HG03039 (cell line): ENCODE results near the gene CTSH.
"Not testable (repeated sequence)": the region's sequence is repeated elsewhere in the genome, so short reads cannot be mapped to it uniquely, and the experiment has no call there.

ENCODE experiments used
- ATAC-seq: cut with Tn5 transposase; IDR thresholded peaks from one replicate; pipeline ENCODE4 v1.9.1; 2021; ENCODE audit warnings: mild to moderate bottlenecking, moderate library complexity; ENCODE audit not compliant: unreplicated experiment

Gene CTSH

DNA sequence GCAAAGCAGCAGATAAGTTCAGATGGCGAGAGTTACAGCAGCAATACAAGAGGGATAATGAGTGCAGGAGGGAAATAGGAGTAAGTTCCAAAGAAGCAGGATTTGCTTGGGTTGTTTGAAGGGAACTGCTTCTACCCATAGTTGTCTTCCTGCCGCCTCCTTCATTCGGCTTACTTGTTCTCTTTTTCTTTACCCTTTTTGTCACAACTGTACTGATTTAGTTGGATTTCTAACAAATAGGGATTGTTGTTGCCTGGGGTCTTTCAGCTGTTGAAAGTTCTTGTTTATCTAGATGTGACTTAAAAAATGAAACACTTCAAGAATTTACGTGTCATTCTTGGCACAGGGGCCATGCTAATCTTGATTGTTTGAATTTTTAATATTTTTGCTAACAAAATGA, 46.3 kb downstream of the CTSH start:
- no peak for ATAC-seq

GRCh38 chr15:78895471-78895870, 49.4 kb downstream of the CTSH start:
- ATAC-seq, result no peak

DNA sequence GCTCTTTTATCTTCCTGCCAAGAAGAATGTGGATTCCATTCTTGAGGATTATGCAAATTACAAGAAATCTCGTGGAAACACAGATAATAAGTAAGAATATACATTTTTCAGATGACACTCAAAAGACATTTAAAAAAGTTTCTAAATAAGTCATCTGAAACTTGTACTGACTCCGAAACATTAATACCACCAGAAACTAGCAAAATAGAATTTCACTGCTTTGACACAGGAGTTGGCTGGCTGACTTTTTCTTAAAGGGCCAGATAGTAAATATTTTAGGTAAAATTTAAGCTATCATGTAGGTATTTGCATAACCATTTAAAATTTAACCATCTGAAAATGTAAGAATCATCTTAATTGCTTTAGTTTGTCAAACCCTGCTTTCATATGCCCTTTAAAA, 51.3 kb downstream of the CTSH start:
- no peak for ATAC-seq

DNA sequence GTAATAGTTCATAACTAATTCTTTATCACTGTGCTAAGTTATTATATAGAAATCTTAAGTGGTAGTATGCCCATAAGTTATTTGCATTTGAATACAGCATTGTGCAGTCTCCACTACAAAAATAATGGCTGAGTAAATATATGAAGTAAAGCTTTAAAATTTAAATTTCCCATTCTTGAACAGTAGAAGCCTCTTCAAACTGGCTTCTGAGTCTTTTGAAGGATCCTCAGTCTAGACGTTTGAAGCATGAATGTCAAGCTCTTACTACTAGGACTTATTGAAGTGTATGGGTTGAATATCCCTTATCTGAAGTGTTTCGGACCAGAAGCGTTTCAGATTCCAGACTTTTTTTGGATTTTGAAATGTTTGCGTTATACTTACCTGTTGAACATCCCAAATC, 55.8 kb downstream of the CTSH start:
- ATAC-seq, result no peak

DNA sequence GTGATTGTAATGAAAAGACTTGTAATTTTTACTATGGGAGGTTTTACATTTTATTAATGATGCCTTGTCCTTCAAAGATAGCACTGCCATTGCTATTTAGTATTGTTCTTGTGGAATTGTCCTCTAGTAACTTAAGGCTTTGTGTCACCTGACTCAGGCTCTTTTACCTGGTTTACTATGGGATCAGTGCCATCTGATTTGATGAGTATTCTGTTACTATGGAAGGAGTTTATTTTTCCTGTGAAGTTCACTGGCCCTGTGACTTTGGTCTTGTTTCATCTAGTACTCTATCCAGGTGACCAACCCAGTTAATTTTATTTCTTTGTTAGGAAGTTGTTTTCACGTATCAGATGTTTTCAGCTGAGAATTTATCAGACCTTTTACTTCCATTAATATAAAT, 63.2 kb downstream of the CTSH start:
- no peak for ATAC-seq

- no peak for ATAC-seq
Measured at GRCh38 chr15:78880813-78881212, 64.0 kb downstream of the CTSH start.

DNA sequence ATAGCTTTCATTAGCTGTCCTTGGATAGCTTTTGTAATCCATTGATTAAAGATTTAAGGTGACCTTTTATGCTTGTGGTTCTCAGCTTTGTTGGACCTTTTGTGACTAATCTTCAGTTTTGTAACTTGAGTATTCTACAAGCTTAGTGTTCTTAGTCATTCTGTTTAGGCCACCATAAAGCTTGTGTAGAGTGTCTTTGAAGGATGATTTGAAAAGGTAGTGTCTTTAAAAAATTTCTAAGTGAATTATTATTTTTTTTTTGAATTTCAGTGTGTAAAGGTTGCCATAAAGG, 64.7 kb downstream of the CTSH start:
- ATAC-seq, result no peak

- no peak for ATAC-seq
Measured at GRCh38 chr15:78879517-78880241, 65.2 kb downstream of the CTSH start.

- ATAC-seq, result no peak
Measured at GRCh38 chr15:78878356-78878755, 66.5 kb downstream of the CTSH start.

GRCh38 chr15:78876954-78877353, 67.9 kb downstream of the CTSH start:
- ATAC-seq, result not testable (repeated sequence)

DNA sequence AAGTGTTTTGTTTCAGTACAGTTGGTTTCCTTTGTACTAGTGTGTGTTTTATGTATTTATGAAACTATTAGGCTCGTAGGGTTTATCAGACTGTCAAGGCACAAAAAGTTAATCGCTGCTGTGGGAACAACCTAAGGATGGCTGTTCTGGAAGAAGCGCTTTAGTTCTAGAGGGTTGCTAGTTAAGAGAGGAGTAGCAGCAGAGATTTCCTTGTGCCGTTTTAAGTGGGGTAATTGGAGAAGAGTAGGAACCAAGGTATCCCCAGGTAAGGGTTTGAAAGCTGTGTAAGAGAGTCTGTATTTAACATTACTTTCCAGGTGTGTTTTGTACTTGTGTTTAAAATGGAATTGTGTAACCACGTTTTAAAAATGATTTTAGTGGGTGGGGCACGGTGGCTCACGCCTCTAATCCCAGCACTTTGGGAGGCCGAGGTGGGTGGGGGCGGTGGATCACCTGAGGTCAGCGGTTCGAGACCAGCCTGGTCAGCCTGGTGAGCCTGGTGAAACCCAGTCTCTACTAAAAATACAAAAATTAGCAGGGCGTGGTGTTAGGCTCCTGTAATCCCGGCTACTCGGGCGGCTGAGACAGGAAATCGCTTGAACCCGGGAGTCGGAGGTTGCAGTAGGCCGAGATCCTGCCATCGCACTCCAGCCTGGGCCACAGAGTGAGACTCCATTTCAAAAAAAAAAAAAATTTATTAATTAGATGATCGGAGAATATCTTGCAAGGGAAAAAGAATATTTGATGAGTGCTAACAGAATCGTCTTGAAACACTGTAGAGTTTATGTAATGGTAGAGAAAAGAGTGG, 69.5 kb downstream of the CTSH start:
- ATAC-seq, result no peak

DNA sequence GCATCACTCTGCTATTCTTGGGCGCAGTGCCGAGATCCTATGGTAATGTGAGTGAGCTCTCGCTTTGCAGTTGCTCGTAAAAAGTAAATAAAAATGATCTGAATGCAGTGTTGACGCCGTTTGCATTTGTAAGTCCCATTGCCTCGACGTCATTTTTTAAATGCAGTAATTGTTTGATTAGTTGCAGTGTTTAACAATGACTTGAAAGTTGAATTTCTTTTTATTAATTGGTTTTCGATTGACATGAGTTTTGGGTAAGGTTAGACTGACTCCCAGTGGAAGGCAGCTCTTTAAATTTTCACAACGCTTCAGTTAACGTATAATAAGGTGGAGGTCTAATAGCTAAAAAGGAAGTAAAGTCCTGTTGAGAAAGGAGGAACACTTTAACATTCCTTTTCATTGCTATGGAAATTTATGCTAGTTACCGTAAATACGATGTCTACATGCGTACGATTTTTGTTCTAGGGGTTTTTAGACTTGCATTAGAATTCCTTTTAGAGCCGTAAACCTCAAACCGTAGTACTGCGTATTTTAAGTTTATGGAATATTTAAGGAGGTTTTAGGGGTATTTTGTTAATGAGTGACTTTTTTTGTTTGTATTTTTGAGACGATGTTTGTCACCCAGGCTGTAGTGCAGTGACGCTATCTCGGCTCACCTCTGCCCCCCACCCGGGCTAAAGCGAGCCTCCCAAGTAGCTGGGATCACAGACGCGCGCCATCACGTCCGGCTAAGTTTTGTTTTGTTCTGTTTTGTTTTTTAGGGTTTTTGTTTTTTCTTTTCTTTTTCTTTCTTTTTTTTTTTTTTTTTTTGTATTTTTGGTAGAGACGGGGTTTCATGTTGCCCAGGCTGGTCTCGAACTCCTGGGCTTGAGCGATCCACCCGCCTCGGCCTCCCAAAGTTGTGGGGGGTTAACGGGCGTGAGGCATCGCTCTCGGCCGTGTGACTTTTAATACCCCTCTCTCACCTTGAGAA, 70.8 kb downstream of the CTSH start:
- ATAC-seq, result no peak

GRCh38 chr15:78872972-78873792, 71.7 kb downstream of the CTSH start:
- peak; percentile 63 for ATAC-seq

DNA sequence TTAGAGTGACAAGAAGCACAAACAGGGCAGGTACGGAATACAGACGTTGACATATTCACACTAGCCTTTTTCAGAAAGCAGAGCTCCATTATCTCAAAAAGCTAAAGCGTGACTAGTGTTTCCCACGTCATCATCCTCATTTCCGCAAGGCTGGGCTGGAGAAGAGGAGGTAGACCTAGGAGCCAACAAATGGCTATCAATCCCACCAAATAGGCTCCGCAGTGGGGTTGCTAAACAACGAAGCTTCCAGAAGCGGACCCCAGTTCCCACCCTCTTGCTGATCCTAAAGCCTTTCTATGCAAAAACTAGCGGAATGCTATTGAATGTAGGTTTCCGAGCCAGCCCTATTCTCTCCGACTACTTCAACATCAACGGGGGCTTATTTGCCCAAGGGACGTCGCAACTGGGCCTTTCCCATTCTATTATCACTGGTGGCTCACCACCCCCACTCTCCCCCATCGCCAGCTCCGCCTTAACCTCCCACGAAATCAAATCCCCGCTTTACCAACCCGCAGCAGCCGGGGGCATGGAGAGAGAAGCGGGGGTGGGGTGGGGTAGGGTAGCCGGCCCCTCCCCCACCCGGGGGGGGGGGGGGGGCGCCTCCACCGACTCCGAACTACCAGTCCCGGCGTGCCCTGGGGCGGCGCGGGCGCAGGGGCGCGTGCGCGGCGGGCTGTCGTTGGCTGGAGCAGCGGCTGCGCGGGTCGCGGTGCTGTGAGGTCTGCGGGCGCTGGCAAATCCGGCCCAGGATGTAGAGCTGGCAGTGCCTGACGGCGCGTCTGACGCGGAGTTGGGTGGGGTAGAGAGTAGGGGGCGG, 72.5 kb downstream of the CTSH start, which contains the start of gene MORF4L1:
MORF4L1 (plus strand) TSS at position 736 of the 817 bp plus-strand sequence. CDS start 128 bp downstream, outside the sequence.
- peak; percentile 67 for ATAC-seq

DNA sequence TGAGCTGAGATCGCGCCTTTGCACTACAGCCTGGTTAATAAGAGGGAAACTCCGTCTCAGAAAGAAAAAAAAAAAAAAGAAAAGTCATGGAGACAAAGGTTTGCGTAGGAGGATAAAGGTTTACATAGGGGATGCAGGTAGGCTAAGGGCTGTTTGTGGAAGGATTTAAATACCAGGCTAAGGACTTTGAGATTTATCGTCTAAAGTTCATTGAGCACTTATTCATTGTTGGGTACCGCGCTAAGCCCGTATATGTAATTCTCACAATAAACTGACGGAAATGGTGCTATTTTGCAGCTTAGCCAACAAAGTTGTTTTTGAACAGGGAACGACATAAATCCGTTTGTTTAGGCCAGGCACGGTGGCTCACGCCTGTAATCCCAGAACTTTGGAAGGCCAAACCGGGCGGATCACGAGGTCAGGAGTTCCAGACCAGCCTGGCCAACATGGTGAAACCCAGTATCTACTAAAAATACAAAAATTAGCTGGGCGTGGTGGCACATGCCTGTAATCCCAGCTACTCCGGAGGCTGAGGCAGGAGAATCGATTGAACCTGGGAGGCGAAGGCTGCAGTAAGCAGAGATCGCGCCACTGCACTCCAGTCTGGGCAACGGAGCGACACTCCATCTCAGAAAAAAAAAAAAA, 73.2 kb downstream of the CTSH start:
- ATAC-seq, result not testable (repeated sequence)
